ENCODE measurements around the gene PRXL2B. TPM values are rescaled to one million over a fixed set of nuclear protein-coding genes. Genes with fewer than 3 reads are reported as not detected.
"Not testable (repeated sequence)": the region's sequence is repeated elsewhere in the genome, so short reads cannot be mapped to it uniquely, and the experiment has no call there.

PRXL2B gene
- total and polyA plus RNA-seq, 9 donors, result 8.9 to 32.4 (median 22.9) TPM

DNA sequence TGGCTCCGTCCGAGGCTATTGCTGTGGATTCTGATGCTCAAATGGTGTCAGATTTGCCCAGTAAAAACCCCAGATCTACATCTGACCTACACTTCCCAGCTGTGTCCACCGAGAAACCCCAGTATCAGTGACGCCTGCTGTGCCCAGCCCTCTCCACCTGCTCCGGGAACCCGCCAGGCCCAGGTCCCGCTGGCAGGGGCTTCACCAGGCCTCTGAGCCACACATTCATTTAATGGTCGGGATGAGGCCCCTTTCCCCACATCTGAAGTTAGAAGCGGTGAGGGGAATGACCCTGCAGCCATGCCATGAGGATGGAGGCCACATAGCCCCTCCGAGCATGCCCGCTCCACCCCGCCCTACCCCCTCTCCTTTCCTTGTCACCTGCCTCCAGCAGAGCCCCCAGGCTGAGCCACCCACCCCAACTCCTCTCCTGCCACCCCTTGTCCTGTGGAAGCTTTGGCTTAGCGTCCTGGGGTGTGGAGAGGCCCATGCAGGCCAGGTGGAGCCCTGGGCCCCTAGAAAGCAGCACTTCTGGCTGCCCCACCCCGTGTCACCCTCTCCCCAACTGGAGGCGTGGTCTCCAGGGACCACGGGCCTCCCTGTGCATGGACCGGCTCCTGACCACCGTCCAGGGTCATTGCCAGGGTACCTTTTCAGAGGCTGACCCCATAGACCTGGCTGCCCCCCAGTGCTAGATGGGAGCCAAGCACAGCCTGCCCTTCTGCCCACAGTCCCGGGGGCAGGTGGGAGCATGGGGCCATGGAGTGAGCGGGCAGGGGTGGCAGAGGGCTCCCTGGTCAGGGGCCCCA lies 22.4 kb upstream of the PRXL2B start:
- Histone ChIP-seq H3K27me3 (ENCODE audit: control insufficient read depth, insufficient read depth, low read length) (peaks cover 2% of the 10 kb centered on the region), H3K4me3 (ENCODE audit: low read length) (no peak overlapping the region), H3K9me3 (replicated peaks; ENCODE audit: control insufficient read depth, low read depth, low read length) (no peaks in the 10 kb centered on the region), H3K27ac (ENCODE audit: low read length) (no peak overlapping the region), H3K4me1 (ENCODE audit: control insufficient read depth, insufficient read depth, low read length) (peaks cover 3% of the 10 kb centered on the region), H3K36me3 (ENCODE audit: control insufficient read depth, insufficient read depth, low read length) (peaks cover 5% of the 10 kb centered on the region)
- 69% methylated on average over 16 of the region's 20 CpGs for WGBS (ENCODE audit: insufficient coverage)
- no peak for DNase-seq

- peaks cover 5% of the 10 kb centered on the region for H3K36me3 ChIP-seq (ENCODE audit: control insufficient read depth, insufficient read depth, low read length)
- WGBS (ENCODE audit: insufficient coverage), result 55% methylated on average over 14 of the region's 14 CpGs
- H3K9me3 ChIP-seq (replicated peaks; ENCODE audit: control insufficient read depth, low read depth, low read length), result no peaks in the 10 kb centered on the region
- H3K27ac ChIP-seq (ENCODE audit: low read length), result no peak overlapping the region
- no peak overlapping the region for H3K4me3 ChIP-seq (ENCODE audit: low read length)
- H3K27me3 ChIP-seq (ENCODE audit: control insufficient read depth, insufficient read depth, low read length), result peaks cover 2% of the 10 kb centered on the region
- no peak for DNase-seq
- peaks cover 3% of the 10 kb centered on the region for H3K4me1 ChIP-seq (ENCODE audit: control insufficient read depth, insufficient read depth, low read length)
Observed at GRCh38 chr1:2564815-2565374, 21.7 kb upstream of the PRXL2B start.

DNA sequence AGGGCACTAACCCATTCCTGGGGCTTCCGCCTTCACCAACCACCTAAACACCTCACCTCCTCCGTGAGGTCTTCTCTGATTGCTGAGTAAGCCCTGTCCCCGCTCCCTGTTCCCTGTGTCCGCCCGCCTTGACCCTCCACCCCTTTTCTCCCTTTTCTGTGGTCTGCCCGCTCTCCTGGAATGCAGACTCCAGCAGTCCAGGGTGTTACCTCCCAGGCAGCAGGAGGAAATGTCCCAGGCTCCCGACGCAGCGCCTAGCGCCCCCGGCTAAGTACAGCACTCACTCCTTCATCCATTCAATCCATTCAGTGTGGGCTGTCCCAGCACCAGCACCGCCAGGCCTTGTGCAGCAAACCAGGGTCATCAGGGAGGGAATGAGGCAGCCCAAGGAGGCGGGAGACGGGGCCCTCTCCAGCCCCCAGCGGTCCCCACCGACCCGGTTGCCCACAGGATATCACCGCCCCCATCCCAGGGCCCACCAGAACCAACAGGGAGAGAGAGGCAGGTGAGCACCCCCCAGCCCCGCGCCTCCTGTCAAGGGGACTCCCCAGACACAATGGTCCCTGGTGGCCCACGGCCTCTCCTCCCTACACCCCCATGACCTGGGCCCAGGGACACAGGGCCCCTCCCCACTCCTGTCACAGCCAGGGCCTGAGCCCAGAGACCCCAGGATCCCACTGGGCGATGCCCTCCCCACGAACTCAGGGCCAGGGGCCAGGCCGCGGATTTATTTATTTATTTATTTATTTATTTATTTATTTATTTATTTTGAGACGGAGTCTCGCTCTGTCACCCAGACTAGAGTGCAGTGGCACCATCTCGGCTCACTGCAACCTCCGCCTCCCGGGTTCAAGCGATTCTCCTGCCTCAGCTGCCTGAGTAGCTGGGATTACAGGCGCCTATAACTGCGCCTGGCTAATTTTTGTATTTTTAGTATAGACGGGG lies 20.2 kb upstream of the PRXL2B start:
- no peak overlapping the region for H3K27ac ChIP-seq (ENCODE audit: low read length)
- H3K27me3 ChIP-seq (ENCODE audit: control insufficient read depth, insufficient read depth, low read length), result peaks cover 2% of the 10 kb centered on the region
- no peak overlapping the region for H3K4me3 ChIP-seq (ENCODE audit: low read length)
- DNase-seq, result no peak
- H3K36me3 ChIP-seq (ENCODE audit: control insufficient read depth, insufficient read depth, low read length), result peaks cover 5% of the 10 kb centered on the region
- 77% methylated on average over 22 of the region's 34 CpGs for WGBS (ENCODE audit: insufficient coverage)
- no peaks in the 10 kb centered on the region for H3K9me3 ChIP-seq (replicated peaks; ENCODE audit: control insufficient read depth, low read depth, low read length)
- no peaks in the 10 kb centered on the region for H3K4me1 ChIP-seq (ENCODE audit: control insufficient read depth, insufficient read depth, low read length)

- no peak overlapping the region for H3K4me3 ChIP-seq (ENCODE audit: low read length)
- H3K27me3 ChIP-seq (ENCODE audit: control insufficient read depth, insufficient read depth, low read length), result peaks cover 2% of the 10 kb centered on the region
- no peak overlapping the region for H3K27ac ChIP-seq (ENCODE audit: low read length)
- no peaks in the 10 kb centered on the region for H3K4me1 ChIP-seq (ENCODE audit: control insufficient read depth, insufficient read depth, low read length)
- 84% methylated on average over 15 of the region's 16 CpGs for WGBS (ENCODE audit: insufficient coverage)
- H3K9me3 ChIP-seq (replicated peaks; ENCODE audit: control insufficient read depth, low read depth, low read length), result no peaks in the 10 kb centered on the region
- DNase-seq, result no peak
- peaks cover 2% of the 10 kb centered on the region for H3K36me3 ChIP-seq (ENCODE audit: control insufficient read depth, insufficient read depth, low read length)
Observed at GRCh38 chr1:2567083-2567679, 19.4 kb upstream of the PRXL2B start.

DNA sequence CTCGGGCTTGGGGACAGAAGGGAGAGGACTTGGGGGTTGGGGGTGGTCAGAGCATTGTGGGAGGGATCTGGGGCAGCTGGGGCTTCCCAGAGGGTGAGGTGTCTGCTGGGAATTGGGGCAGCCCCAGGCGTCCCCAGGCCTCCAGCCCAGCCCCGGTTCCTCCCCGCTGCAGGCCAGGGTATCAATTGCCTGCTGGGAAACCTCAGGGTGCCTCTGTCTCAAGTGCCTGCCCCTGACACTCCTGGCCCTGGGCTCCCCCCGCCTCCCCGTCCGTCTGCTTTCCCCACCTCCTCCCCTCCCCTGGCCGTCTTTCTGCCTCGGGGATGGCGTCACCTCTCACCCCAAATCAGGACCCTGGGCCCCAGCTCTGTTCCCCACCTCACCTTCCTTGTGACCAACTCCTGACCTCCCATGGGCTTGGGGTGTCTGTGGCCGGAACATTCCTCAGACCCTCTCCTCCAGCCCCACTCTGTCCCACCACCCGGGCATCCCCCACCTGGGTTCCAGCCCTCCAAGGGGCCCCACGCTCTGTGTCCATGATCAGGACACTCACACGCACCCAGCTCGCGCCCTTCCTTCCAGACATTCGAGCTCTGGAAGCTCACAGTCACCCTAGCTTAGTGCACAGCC lies 18.3 kb upstream of the PRXL2B start:
- not testable (repeated sequence) for H3K9me3 ChIP-seq (replicated peaks; ENCODE audit: control insufficient read depth, low read depth, low read length); H3K4me1 ChIP-seq (ENCODE audit: control insufficient read depth, insufficient read depth, low read length); H3K36me3 ChIP-seq (ENCODE audit: control insufficient read depth, insufficient read depth, low read length); DNase-seq; H3K27me3 ChIP-seq (ENCODE audit: control insufficient read depth, insufficient read depth, low read length); H3K4me3 ChIP-seq (ENCODE audit: low read length); H3K27ac ChIP-seq (ENCODE audit: low read length)
- 52% methylated on average over 2 of the region's 17 CpGs for WGBS (ENCODE audit: insufficient coverage)

DNA sequence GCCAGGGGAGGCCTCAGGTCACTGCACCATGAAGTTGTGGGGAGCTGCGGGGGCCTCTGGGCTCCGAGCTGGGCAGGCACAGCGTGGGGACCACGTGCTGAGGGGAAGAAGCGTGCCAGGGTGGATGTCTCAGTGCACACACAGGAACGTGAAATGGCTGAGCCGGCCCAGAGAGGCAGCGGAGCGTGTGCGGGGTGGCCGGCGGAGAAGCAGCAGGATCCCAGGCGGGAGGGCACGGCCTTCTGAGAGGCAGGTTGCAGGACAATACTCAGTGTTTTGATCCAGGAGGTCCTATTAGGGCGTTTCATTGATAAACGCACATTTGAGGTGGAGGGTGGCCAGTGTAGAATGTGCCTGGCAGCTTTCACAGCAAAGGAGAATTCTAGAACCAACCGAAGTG lies 17.5 kb upstream of the PRXL2B start:
- DNase-seq, result no peak
- WGBS (ENCODE audit: insufficient coverage), result 88% methylated on average over 12 of the region's 17 CpGs
- Histone ChIP-seq H3K4me1 (ENCODE audit: control insufficient read depth, insufficient read depth, low read length) (no peaks in the 10 kb centered on the region), H3K9me3 (replicated peaks; ENCODE audit: control insufficient read depth, low read depth, low read length) (peaks cover 3% of the 10 kb centered on the region), H3K27ac (ENCODE audit: low read length) (no peak overlapping the region), H3K36me3 (ENCODE audit: control insufficient read depth, insufficient read depth, low read length) (no peaks in the 10 kb centered on the region), H3K27me3 (ENCODE audit: control insufficient read depth, insufficient read depth, low read length) (peaks cover 8% of the 10 kb centered on the region), H3K4me3 (ENCODE audit: low read length) (no peak overlapping the region)

GRCh38 chr1:2569703-2570102 lies 16.9 kb upstream of the PRXL2B start:
- not testable (repeated sequence) for H3K36me3 ChIP-seq (ENCODE audit: control insufficient read depth, insufficient read depth, low read length); DNase-seq

DNA sequence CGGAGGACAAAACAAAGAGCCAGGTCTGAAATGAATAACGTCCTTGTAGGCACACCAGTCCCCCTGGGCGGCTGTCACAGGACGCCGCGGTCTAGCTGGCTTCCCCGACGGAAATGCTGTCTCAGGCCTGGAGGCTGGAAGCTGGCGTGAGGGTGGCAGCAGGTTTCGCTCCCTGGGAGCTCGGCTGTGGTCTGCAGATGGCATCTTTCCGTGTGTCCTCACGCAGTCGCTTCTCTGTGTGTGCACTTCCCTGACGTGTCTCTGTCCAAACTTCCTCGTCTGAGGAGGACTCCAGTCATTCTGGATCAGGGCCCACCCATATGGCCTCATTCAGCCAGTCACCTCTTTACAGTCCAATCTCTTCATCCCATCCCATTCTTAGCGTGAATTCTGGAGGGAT lies 16.2 kb upstream of the PRXL2B start:
- Histone ChIP-seq H3K36me3 (ENCODE audit: control insufficient read depth, insufficient read depth, low read length) (no peaks in the 10 kb centered on the region), H3K4me3 (ENCODE audit: low read length) (no peak overlapping the region), H3K9me3 (replicated peaks; ENCODE audit: control insufficient read depth, low read depth, low read length) (peaks cover 3% of the 10 kb centered on the region), H3K27me3 (ENCODE audit: control insufficient read depth, insufficient read depth, low read length) (peaks cover 8% of the 10 kb centered on the region), H3K4me1 (ENCODE audit: control insufficient read depth, insufficient read depth, low read length) (no peaks in the 10 kb centered on the region), H3K27ac (ENCODE audit: low read length) (no peak overlapping the region)
- no peak for DNase-seq
- 72% methylated on average over 16 of the region's 17 CpGs for WGBS (ENCODE audit: insufficient coverage)

More at GRCh38 chr1:2569703-2570102, 16.9 kb upstream of the PRXL2B start:
- not testable (repeated sequence) for H3K9me3 ChIP-seq (replicated peaks; ENCODE audit: control insufficient read depth, low read depth, low read length); H3K27ac ChIP-seq (ENCODE audit: low read length); H3K27me3 ChIP-seq (ENCODE audit: control insufficient read depth, insufficient read depth, low read length); H3K4me1 ChIP-seq (ENCODE audit: control insufficient read depth, insufficient read depth, low read length); H3K4me3 ChIP-seq (ENCODE audit: low read length)
- 80% methylated on average over 5 of the region's 13 CpGs for WGBS (ENCODE audit: insufficient coverage)

DNA sequence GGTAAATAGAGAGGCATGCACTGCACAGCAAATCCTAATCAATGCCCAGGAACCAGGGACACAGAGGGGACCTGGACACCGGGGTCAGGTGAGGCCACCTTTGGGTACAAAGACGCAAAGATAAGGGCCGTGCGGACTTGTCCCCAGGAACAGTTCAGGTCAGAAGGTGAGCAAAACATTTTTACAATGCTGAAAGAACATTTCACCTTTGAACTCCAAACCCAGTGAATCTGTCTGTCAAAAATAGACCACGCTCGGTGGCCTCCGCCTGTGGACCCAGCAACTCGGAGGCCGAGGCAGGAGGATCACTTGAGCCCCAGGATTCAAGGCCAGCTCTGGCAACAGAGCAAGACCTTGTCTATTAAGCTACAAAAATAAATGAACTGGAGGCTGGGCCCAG lies 15.2 kb upstream of the PRXL2B start:
- WGBS (ENCODE audit: insufficient coverage), result 88% methylated on average over 5 of the region's 9 CpGs
- no peak overlapping the region for H3K4me3 ChIP-seq (ENCODE audit: low read length)
- peaks cover 6% of the 10 kb centered on the region for H3K4me1 ChIP-seq (ENCODE audit: control insufficient read depth, insufficient read depth, low read length)
- no peaks in the 10 kb centered on the region for H3K36me3 ChIP-seq (ENCODE audit: control insufficient read depth, insufficient read depth, low read length)
- H3K9me3 ChIP-seq (replicated peaks; ENCODE audit: control insufficient read depth, low read depth, low read length), result peaks cover 3% of the 10 kb centered on the region
- H3K27ac ChIP-seq (ENCODE audit: low read length), result no peak overlapping the region
- H3K27me3 ChIP-seq (ENCODE audit: control insufficient read depth, insufficient read depth, low read length), result peaks cover 6% of the 10 kb centered on the region
- DNase-seq, result no peak

All from muscle of leg (tissue), 11 donors.